Mesendoderm (in vitro differentiated cells): ENCODE data around the gene MRPS35.

Experiments
- DNase-seq: peaks from one replicate; pipeline ENCODE4 v3.0.0; 2013
- H2AK5ac ChIP-seq: 2 replicates; pipeline ENCODE4 v1.6.1; 2013; ENCODE audit warnings: low read length, inconsistent platforms
- H2BK120ac ChIP-seq: 2 replicates; pipeline ENCODE4 v1.6.1; 2013; ENCODE audit warnings: low read depth, mild to moderate bottlenecking, low read length, moderate library complexity, mixed read lengths
- H2BK15ac ChIP-seq: replicated peaks from 2 replicates; pipeline ENCODE4 v1.6.1; 2013; ENCODE audit warnings: low read depth, mild to moderate bottlenecking, moderate library complexity
- H2BK5ac ChIP-seq: 2 replicates; pipeline ENCODE4 v1.6.1; 2013; ENCODE audit warnings: low read length, inconsistent platforms
- H3K18ac ChIP-seq: 2 replicates; pipeline ENCODE4 v1.6.1; 2013; ENCODE audit warnings: mild to moderate bottlenecking, low read length, mixed read lengths
- H3K23ac ChIP-seq: one replicate; pipeline ENCODE4 v1.6.1; 2013; ENCODE audit warnings: low read length
- H3K27ac ChIP-seq: 2 replicates; pipeline ENCODE4 v1.5.1; 2013; ENCODE audit warnings: low read depth, mild to moderate bottlenecking, inconsistent platforms, low read length, moderate library complexity
- H3K27me3 ChIP-seq: 2 replicates; pipeline ENCODE4 v1.6.1; 2013; ENCODE audit warnings: low read length, control low read depth, mild to moderate bottlenecking, inconsistent platforms; ENCODE audit not compliant: insufficient read depth, poor library complexity
- H3K36me3 ChIP-seq: 2 replicates; pipeline ENCODE4 v1.6.1; 2013; ENCODE audit warnings: low read length, inconsistent platforms; ENCODE audit not compliant: control insufficient read depth, insufficient read depth
- H3K4ac ChIP-seq: one replicate; pipeline ENCODE4 v1.6.1; 2013; ENCODE audit warnings: low read depth, mild to moderate bottlenecking, low read length, moderate library complexity
- H3K4me1 ChIP-seq: 2 replicates; pipeline ENCODE4 v1.6.1; 2013; ENCODE audit warnings: low read depth, low read length, inconsistent platforms; ENCODE audit not compliant: control insufficient read depth
- H3K4me2 ChIP-seq: 2 replicates; pipeline ENCODE4 v1.6.1; 2013; ENCODE audit warnings: low read length
- H3K4me3 ChIP-seq: 2 replicates; pipeline ENCODE4 v1.5.1; 2013; ENCODE audit warnings: mild to moderate bottlenecking, low read length
- H3K56ac ChIP-seq: one replicate; pipeline ENCODE4 v1.6.1; 2013; ENCODE audit warnings: low read length
- H3K79me1 ChIP-seq: 2 replicates; pipeline ENCODE4 v1.6.1; 2013; ENCODE audit warnings: low read length, inconsistent platforms
- H3K79me2 ChIP-seq: 2 replicates; pipeline ENCODE4 v1.6.1; 2013; ENCODE audit warnings: mild to moderate bottlenecking, low read length; ENCODE audit not compliant: control insufficient read depth, insufficient read depth
- H3K9ac ChIP-seq: 2 replicates; pipeline ENCODE4 v1.6.1; 2013; ENCODE audit warnings: low read length, inconsistent platforms
- H4K5ac ChIP-seq: one replicate; pipeline ENCODE4 v1.6.1; 2013; ENCODE audit warnings: low read length
- H4K8ac ChIP-seq: one replicate; pipeline ENCODE4 v1.6.1; 2013; ENCODE audit warnings: low read depth, mild to moderate bottlenecking, control low read depth, low read length, moderate library complexity
- WGBS: extraction: QIAGEN DNeasy Blood & Tissue Kit; methylation state at CpG from one replicate; pipeline ENCODE4 v1.1.7; 2013; ENCODE audit warnings: low lambda C conversion rate, missing lambda C conversion rate; ENCODE audit not compliant: insufficient coverage; ENCODE audit errors: extremely low coverage; 5-methylcytosine and 5-hydroxymethylcytosine counted together

Gene MRPS35

GRCh38 chr12:27688671-27689070, 22.0 kb upstream of the MRPS35 start:
- no peak overlapping the region for H4K8ac ChIP-seq
- DNase-seq, result no peak
- no CpG with 5 or more reads among the region's 3 CpGs for WGBS
- no peak overlapping the region for H3K27ac ChIP-seq
- H3K4ac ChIP-seq, result no peak overlapping the region
- H3K79me2 ChIP-seq, result no peaks in the 10 kb centered on the region
- H3K4me3 ChIP-seq, result no peak overlapping the region
- H2AK5ac ChIP-seq, result no peak overlapping the region
- no peak overlapping the region for H3K4me2 ChIP-seq
- no peak overlapping the region for H2BK15ac ChIP-seq
- no peak overlapping the region for H3K9ac ChIP-seq
- H2BK120ac ChIP-seq, result no peak overlapping the region
- no peak overlapping the region for H2BK5ac ChIP-seq
- no peak overlapping the region for H3K23ac ChIP-seq
- no peaks in the 10 kb centered on the region for H3K27me3 ChIP-seq
- no peak overlapping the region for H3K18ac ChIP-seq
- H3K4me1 ChIP-seq, result no peaks in the 10 kb centered on the region
- peaks cover 11% of the 10 kb centered on the region for H3K36me3 ChIP-seq
- no peak overlapping the region for H3K56ac ChIP-seq
- H4K5ac ChIP-seq, result no peak overlapping the region
- no peaks in the 10 kb centered on the region for H3K79me1 ChIP-seq

GRCh38 chr12:27689558-27690180, 21.0 kb upstream of the MRPS35 start:
- Histone ChIP-seq H3K9ac (no peak overlapping the region), H2BK5ac (no peak overlapping the region), H3K79me2 (no peaks in the 10 kb centered on the region), H3K4me3 (no peak overlapping the region), H3K4me2 (no peak overlapping the region), H4K8ac (no peak overlapping the region), H3K23ac (no peak overlapping the region), H2AK5ac (no peak overlapping the region), H3K27me3 (no peaks in the 10 kb centered on the region), H3K18ac (no peak overlapping the region), H3K36me3 (peaks cover 11% of the 10 kb centered on the region), H3K56ac (no peak overlapping the region), H3K4ac (no peak overlapping the region), H4K5ac (no peak overlapping the region), H3K79me1 (no peaks in the 10 kb centered on the region), H3K4me1 (no peaks in the 10 kb centered on the region), H2BK120ac (no peak overlapping the region), H2BK15ac (no peak overlapping the region), H3K27ac (no peak overlapping the region)
- no peak for DNase-seq
- no CpG with 5 or more reads among the region's 13 CpGs for WGBS

GRCh38 chr12:27693403-27693802, 17.2 kb upstream of the MRPS35 start:
- no peaks in the 10 kb centered on the region for H3K4me1 ChIP-seq
- no peak overlapping the region for H3K56ac ChIP-seq
- H2BK5ac ChIP-seq, result no peak overlapping the region
- no peak overlapping the region for H2BK15ac ChIP-seq
- H3K18ac ChIP-seq, result no peak overlapping the region
- no peak overlapping the region for H3K9ac ChIP-seq
- DNase-seq, result no peak
- H3K79me2 ChIP-seq, result no peaks in the 10 kb centered on the region
- H3K4me3 ChIP-seq, result no peak overlapping the region
- H4K5ac ChIP-seq, result no peak overlapping the region
- no peaks in the 10 kb centered on the region for H3K79me1 ChIP-seq
- H3K4ac ChIP-seq, result no peak overlapping the region
- H4K8ac ChIP-seq, result no peak overlapping the region
- H3K27ac ChIP-seq, result no peak overlapping the region
- no peak overlapping the region for H2AK5ac ChIP-seq
- H3K4me2 ChIP-seq, result no peak overlapping the region
- no CpG with 5 or more reads among the region's 2 CpGs for WGBS
- H3K27me3 ChIP-seq, result no peaks in the 10 kb centered on the region
- H2BK120ac ChIP-seq, result no peak overlapping the region
- H3K23ac ChIP-seq, result no peak overlapping the region
- H3K36me3 ChIP-seq, result peaks cover 8% of the 10 kb centered on the region

- Histone ChIP-seq H3K9ac (no peak overlapping the region), H3K23ac (no peak overlapping the region), H3K4me2 (no peak overlapping the region), H3K36me3 (no peaks in the 10 kb centered on the region), H2BK5ac (no peak overlapping the region), H2BK120ac (no peak overlapping the region), H3K79me1 (no peaks in the 10 kb centered on the region), H3K18ac (no peak overlapping the region), H3K4ac (no peak overlapping the region), H2BK15ac (no peak overlapping the region), H2AK5ac (no peak overlapping the region), H3K79me2 (no peaks in the 10 kb centered on the region), H3K27me3 (no peaks in the 10 kb centered on the region), H3K4me1 (no peaks in the 10 kb centered on the region), H4K8ac (no peak overlapping the region), H3K56ac (no peak overlapping the region), H3K4me3 (no peak overlapping the region), H3K27ac (no peak overlapping the region), H4K5ac (no peak overlapping the region)
- WGBS, result no CpG with 5 or more reads among the region's 6 CpGs
- no peak for DNase-seq
These were observed 14.9 kb upstream of the MRPS35 start for GRCh38 chr12:27695556-27696292.

GRCh38 chr12:27696293-27696652, 14.4 kb upstream of the MRPS35 start, which contains the start of gene REP15:
Gene REP15 (plus strand): TSS chr12:27696447. CDS start chr12:27696563, 116 bp downstream.
- no CpG with 5 or more reads among the region's 5 CpGs for WGBS

More at GRCh38 chr12:27696293-27696652, 14.4 kb upstream of the MRPS35 start, which contains the start of gene REP15:
- no peak within 1 kb of the TSS for H3K4me3 ChIP-seq
- no peak within 1 kb of the TSS for H4K5ac ChIP-seq
- no peak within 1 kb of the TSS for H3K4ac ChIP-seq
- no peaks in the 10 kb centered on the region for H3K36me3 ChIP-seq
- no peaks in the 10 kb centered on the region for H3K27me3 ChIP-seq
- no peak within 1 kb of the TSS for H3K4me2 ChIP-seq
- H3K27ac ChIP-seq, result no peak within 1 kb of the TSS
- H2BK120ac ChIP-seq, result no peak within 1 kb of the TSS
- H3K56ac ChIP-seq, result no peak within 1 kb of the TSS
- no peak within 1 kb of the TSS for H2BK15ac ChIP-seq
- H2AK5ac ChIP-seq, result no peak within 1 kb of the TSS
- H3K18ac ChIP-seq, result no peak within 1 kb of the TSS
- H3K79me1 ChIP-seq, result no peaks in the 10 kb centered on the region
- H3K23ac ChIP-seq, result no peak within 1 kb of the TSS
- no peak within 1 kb of the TSS for H2BK5ac ChIP-seq
- no peak within 1 kb of the TSS for H4K8ac ChIP-seq
- DNase-seq, result no peak
- H3K4me1 ChIP-seq, result no peaks in the 10 kb centered on the region
- no peak within 1 kb of the TSS for H3K9ac ChIP-seq
- H3K79me2 ChIP-seq, result no peaks in the 10 kb centered on the region
